Measurements from ENCODE around the gene NAB1.

GRCh38 chr2:190711069-190711468 lies 62.2 kb downstream of the NAB1 start:
- TF ChIP-seq CTCF (conservative IDR thresholded peaks at IDR 0.05) (no peak), EZH2 (IDR thresholded peaks at IDR 0.05; ENCODE audit: low read depth) (no peak)

Measured in PC-9 (cell line).